Stimulated activated CD4-positive, alpha-beta T cell treated with anti-CD3 and anti-CD28 coated beads, TNF-alpha, amount 100 ng/mL, for 24 hours (primary cell): Measurements from ENCODE around the gene MAST1.
"Not testable (repeated sequence)": the region's sequence is repeated elsewhere in the genome, so short reads cannot be mapped to it uniquely, and the experiment has no call there.

Experiments used
- DNase-seq, 3 experiments: peaks; one replicate each; pipeline ENCODE4 v3.0.0-alpha.2; 2020; ENCODE audit warnings: low read depth in 3 of 3

MAST1 gene

DNA sequence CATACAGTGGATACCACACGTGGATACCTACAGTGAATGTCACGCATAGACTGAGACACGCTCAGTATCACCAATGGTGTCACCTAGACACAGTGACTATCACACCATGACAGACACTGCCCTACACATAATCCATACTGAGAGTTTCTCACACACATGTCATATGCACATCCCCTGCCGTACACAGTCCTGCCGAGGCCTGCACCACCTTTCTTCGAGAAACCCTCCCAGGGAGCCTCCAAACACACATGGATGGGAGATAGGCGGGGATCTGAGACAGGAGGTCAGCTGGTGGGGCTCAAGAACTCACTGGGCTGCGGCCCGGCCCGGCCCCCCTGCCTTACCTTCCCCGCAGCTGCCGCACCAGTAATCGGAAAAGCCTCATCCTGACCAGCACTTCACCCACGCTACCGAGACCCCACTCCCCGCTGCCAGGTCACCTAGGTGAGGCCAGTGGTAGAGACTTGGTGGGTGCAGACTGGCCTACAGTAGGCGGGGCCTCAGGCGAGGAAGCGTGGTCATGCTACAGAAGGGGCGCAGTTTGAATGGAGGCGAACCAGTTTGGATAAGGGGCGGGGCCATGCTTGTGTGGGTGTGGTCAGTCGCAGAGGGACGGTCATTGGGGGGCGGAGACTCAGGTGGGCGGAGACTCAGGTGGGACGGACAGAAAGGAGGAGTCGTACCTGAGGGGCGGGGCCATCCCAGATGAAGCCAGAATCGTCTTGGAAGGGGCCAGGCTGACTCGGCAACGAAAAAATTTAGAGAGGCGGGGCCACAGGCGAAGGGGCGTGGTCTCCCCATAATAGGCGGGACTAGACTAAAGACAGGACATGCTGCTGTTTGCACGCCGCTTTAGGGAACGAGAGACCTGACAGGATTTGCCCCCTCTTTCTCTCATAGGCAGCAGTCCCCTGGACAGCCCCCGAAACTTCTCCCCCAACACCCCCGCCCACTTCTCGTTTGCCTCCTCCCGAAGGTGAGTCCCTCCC lies 2.1 kb downstream of the MAST1 start:
- peak in 1 of 3 experiments; percentile 64 for DNase-seq

GRCh38 chr19:12841094-12841493 lies 2.8 kb downstream of the MAST1 start:
- DNase-seq = no peak

DNA sequence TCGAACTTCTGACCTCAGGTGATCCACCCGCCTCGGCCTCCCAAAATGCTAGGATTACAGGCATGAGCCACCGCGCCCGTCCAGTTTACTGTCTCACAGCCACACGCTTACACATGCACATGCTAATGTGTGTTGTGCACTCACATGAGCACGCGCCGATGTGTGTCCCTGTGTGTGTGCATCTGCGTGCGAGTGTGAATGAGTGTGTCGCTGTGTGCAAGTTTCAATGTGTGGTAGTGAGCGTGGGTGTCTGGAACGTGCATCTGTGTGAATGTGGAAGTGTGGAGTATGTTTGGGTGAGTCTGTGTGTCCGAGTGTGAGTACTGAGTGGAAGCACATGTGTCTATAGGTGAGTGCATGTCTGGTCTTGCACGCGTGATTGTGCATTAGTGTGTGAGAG lies 4.2 kb downstream of the MAST1 start:
- no peak for DNase-seq

GRCh38 chr19:12843328-12843727 lies 5.0 kb downstream of the MAST1 start:
- no peak for DNase-seq

DNA sequence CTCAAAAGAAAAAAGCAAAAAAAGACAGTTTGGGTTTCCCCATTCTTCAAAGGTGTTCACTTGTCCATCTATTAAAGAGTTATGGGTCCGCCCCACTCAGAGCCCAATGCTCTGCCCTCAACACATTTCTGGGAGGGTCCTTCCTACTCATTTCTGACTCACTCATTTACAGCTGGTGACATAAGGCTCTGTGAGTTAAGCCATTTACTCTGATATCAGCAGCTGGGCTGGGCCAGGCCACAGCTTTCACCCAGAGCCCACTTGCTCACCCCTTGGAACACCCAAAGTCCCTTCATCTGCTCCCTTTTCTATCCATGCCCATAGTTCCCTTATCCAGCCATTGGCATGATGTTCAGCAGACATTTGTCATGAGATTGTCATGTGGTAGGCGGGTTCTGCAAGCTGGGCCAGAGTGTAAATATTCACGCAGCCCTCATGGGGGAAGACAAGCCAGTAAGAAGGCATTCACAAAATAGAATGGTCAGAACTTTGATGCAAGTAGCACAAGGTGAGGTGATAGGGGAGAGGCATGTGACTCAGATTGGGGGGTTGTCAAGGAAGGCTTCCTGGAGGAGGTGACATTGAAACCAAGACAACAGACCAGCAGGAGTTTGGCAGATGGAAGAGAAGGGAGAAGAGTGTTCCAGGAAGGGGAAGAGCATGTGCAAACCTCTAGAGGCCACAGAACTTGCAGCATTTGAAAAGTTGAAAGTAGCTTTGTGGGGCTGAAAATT lies 5.9 kb downstream of the MAST1 start:
- no peak for DNase-seq

GRCh38 chr19:12846613-12847012 lies 8.3 kb downstream of the MAST1 start:
- DNase-seq = not testable (repeated sequence)

DNA sequence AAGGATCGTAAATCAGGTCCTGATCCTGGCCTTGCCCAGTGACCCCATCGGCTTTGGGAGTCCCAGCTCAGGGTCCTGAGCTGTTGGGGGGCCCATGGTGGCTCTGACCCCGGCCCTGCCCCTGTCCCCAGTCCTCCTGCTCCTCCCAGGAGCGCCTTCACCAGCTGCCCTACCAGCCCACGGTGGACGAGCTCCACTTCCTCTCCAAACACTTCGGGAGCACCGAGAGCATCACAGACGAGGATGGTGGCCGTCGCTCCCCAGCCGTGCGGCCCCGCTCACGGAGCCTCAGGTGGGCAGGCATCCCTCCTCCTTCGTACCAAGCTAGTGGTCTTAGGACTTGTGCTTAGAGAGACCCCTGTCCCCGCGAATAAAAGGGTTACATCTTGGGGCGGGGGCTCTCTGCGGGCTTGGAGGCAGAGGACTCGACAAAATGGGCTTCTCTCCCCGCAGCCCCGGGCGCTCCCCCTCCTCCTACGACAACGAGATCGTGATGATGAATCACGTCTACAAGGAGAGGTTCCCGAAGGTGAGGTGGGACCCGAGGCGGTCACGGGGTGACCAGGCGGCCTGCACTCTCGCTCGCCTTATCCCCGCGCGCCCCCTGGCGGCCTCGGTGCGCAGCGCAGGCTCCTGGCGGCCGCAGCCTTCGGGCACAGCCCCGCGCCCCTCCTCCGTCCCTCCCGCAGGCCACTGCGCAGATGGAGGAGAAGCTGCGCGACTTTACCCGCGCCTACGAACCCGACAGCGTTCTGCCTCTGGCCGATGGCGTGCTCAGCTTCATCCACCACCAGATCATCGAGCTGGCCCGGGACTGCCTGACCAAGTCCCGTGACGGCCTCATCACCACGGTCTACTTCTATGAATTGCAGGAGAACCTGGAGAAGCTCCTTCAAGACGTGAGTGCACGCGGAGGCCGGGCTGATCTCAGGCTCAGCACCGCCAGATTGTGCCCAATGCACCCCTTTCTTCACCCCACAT lies 9.1 kb downstream of the MAST1 start:
- peak; percentile 68 to 88 (median 77) for DNase-seq

DNA sequence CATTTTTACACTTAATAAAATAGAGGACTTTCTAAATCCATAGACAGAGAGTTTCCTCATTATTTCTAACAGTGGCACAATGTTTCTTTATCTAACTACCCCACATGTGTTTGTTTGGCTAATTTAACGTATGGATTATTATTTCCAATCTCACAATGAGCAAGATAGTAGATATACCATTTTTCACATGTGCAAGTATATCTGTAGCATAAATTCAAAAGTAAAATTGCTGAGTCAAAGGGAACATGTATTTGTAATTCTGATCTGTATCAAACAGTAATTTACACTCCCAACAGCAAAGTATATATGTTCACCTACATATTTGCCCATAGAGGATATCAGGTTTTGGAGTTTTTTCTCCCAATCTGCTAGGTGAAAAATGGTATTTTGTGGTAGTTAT lies 18.3 kb downstream of the MAST1 start:
- DNase-seq = no peak

- DNase-seq = no peak
These were observed 20.0 kb downstream of the MAST1 start for GRCh38 chr19:12858041-12858928.

GRCh38 chr19:12859546-12859945 lies 21.2 kb downstream of the MAST1 start:
- no peak for DNase-seq

GRCh38 chr19:12864143-12864542 lies 25.8 kb downstream of the MAST1 start:
- no peak for DNase-seq

DNA sequence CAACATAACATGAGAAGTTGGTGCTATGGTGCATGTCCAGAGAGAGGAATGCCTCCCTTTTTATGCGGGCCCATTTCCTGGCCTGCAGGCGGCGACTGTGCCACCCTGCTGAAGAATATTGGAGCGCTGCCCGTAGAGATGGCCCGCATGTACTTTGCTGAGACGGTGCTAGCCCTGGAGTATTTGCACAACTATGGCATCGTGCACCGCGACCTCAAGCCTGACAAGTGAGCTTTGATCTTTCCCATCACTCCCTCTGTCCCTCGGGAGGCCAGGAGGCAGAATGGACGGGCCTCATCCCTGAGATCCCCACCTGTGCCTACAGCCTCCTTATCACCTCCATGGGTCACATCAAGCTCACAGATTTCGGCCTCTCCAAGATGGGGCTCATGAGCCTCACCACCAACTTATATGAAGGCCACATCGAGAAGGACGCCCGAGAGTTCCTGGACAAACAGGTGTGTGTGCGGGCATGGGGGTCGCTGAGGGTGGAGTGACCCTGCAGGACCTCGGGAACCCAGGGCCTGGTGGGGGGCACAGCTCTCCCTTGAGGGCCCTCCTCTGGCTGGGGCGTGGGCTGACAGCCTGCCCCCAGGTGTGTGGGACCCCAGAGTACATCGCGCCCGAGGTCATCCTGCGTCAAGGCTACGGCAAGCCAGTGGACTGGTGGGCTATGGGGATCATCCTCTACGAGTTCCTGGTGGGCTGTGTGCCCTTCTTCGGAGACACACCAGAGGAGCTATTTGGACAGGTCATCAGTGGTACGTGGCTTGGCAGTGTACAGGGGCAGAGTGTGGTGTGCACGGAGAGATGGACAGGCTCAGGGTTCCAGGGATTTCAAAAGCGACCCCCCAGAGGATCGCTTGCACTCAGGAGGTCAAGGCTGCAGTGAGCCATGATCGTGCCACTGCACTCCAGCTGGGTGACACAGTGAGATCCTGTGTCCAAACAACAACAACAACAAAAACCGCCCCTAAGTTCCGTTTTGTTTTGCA lies 26.7 kb downstream of the MAST1 start:
- no peak for DNase-seq

GRCh38 chr19:12865746-12866415 lies 27.6 kb downstream of the MAST1 start:
- DNase-seq = no peak

DNA sequence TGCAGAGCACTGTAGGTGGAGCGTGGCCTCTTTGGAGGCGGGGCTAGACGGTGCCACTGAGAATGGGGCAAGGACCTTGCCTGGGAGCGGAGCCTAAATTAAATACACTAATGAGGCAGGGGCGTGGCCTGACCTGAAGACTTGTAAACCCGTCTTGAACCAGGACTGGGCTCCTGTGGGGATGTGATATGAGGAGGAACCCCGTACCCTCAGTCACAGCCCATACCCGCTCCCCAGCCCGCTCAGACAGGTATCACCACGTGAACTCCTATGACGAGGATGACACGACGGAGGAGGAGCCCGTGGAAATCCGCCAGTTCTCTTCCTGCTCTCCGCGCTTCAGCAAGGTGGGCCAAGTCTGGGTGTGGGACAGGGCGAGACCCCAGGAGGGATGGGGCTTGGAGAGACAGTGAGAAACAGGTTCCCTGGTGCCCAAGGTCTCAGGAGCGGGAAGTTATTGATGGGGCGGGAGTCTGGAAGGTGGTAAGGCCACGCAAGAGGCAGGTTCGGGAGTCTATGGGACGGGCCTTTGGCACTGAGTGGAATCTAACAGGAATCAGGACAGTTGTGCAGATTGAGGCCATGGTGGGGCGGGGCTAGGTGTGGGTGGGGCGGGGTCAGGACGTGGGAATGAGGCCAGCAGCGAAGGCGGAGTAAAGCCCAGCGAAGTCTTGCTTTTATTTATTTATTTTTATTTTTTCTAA lies 28.3 kb downstream of the MAST1 start:
- no peak for DNase-seq

GRCh38 chr19:12867120-12868099 lies 29.1 kb downstream of the MAST1 start:
- DNase-seq = peak in 2 of 3 experiments; percentile 47 to 71

GRCh38 chr19:12868540-12869112 lies 30.3 kb downstream of the MAST1 start:
- no peak for DNase-seq

DNA sequence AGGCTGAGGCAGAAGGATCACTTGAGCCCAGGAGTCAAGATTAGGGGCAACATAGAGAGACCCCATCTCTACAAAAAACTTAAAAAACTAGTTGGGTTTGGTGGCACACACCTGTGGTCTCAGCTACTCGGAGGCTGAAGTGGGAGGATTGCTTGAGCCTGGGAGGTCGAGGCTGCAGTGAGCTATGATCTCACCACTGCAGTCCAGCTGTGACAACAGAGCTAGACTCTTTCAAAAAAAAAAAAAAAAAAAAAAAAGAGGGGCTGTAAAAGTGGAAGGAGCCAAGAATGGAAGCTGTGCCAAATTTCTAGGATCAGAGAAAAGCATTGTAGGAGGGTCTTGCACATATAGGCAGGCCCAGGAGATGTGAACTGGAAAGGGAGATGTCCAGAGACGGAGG lies 33.4 kb downstream of the MAST1 start:
- DNase-seq = no peak
